Stimulated activated CD4-positive, alpha-beta T cell treated with anti-CD3 and anti-CD28 coated beads, Interleukin-4, amount 100 ng/mL, for 48 hours (primary cell): ENCODE data around the gene NECTIN1.

Experiments
- DNase-seq, 2 donors: peaks; one replicate each; pipeline ENCODE4 v3.0.0-alpha.2; 2020; ENCODE audit warnings: low read depth in 2 of 2

Gene NECTIN1

DNA sequence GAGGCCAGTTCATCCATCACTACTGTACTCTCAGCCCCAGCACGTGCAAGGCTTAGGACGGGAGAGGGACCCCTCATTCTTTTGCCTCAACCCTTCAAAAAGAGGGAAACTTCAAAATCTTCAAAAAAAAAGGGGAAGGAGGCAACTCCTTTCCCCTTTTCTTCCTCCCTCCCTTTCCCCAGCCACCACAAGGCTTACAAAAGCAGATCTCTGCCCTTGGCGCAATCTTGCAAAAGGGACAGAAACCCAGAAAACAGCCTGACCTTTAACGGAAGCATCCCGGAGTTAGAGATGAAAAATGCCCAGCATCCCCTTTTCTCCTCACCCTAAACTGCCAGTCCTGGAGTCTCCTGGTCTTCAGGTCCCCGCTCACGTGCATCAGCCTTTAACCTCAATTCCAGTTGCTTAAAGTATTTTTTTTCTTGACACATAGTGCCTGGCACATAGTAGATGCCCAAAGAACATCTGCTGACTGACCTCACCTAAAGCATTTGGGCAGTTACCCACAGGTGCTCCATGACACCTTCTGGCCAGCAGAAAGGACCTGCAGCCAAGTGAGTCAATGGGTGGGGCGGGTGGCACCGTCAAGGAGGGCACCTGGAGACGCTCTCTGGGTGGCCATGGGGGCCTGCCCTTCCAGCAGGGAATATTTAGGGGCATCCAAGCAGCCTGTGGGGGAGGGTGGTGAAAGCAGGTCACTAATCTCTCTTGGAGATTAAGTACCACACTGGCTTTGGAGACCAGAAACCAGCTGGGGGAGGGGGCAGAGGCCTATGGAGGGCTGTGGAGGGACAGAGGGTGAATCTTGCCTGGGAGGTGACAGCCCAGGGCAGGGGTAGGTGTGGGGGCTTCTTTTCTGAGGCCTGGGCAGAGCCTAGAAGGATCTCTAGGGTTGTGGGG lies 16.3 kb downstream of the NECTIN1 start:
- DNase-seq: no peak

- DNase-seq: no peak
Measured at GRCh38 chr11:119712006-119712405, 17.0 kb downstream of the NECTIN1 start.

DNA sequence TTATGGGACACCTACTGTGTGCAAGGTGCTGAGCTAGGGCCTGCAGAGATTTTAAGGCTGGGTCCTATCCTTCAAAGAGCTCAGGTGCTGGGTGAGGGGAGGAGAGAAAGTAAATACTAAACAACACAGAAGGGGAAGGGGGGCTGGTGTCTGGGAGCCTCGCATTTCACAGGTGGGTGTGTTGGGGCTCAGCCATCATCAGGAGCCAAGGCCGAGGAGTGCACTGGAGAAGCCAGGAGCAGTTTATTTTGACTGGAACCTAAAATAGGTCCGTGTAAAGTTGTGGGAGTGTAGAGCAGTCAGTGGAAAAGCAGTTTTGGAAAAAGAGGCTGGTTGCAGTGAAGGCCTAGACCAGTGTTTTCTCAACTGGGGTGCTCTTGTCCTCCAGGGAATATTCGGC lies 17.5 kb downstream of the NECTIN1 start:
- DNase-seq: no peak

DNA sequence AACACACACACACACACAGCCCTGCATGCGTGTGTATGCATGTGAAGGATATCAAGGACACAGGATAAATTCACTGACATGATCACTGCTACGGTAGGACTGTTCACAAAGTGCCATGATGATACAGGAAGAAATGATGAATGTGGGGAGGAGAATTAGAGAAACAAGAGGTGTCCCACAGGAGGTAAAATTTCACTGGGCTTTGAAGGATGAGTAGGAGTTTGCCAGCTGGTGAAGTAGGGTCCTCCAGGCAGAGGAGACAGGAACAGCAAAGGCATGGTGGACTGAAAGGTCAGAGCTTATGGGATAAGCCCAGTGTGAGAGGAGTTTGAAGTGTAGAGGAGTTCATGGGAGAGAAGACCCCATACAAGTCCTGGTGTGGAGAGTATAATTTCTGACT lies 18.6 kb downstream of the NECTIN1 start:
- no peak for DNase-seq

GRCh38 chr11:119709638-119710346 lies 19.2 kb downstream of the NECTIN1 start:
- no peak for DNase-seq

DNA sequence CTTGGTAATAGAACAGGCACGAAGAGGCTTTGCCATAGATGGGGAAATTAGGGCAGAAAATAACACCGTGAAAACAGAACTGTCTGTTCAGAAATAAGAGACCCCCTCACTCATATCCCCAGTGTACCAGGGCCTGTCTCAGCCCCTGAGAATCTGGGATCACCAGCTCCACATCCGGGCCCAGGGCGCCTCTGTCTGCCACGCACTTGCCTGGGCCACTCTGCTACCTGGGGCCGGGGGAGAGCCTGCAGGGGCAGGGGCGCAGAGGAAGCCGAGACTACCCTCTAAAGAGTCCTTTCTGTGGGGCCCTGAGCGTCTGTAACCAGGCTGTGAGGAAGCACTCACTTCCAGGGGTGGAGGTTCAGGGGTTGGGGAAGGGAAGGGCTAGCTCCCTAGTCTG lies 19.8 kb downstream of the NECTIN1 start:
- DNase-seq: no peak

DNA sequence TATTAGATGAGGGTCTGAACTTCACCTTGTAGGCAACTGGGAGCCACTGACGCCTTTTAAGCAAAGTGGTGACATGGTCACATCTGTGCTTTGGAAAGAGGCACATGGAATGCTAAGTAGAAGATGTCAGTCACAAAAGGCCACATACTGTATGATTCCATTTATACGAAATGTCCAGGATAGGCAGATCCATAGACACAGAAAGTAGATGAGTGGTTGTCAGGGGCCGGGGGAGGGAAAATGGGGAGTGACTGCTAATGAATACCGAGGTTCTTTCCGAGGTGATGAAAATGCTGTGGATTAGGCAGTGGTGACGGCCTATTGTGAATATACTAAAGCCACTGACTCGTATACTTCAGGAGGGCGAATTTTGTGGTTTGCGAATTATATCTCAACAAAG lies 20.6 kb downstream of the NECTIN1 start:
- DNase-seq: no peak

- DNase-seq: no peak
Measured at GRCh38 chr11:119706887-119707286, 22.1 kb downstream of the NECTIN1 start.

DNA sequence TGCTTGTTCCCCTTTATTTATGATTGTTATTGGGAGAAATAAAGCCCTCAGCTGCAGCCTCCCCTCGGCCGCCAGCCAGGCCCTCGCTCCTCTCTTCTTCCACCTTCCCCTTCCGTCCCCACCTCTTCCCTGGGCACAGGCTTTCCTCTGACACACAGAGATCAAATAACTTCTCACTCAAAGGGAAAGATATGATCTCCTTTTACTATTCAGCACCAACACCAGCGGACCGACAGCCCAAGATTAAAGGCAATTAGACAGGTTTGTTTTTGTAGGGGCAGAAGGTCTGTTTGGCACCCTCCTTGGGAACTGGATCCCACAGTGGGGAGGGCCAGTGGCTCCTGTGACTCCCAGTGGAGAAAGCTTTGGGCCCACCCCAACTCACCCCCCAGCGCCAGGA lies 23.0 kb downstream of the NECTIN1 start:
- no peak for DNase-seq

DNA sequence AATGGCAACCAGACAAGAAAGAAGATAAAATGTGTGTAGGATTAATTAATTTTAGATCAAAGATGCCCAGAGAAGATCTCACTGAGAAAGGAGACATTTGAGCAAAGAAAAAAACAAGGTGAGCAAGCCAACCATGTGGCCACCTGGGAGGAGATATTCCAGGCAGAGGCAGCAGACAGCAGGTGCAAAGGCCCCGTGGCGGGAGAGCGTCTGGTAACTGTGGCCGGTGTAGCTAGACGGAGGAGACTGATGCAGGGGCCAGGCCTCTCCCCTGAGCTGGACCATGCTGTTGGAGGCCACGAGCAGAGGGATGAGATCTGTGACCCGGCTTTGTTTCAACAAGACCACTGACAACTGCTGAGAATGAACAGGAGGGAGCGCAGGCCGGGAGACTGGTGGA lies 23.6 kb downstream of the NECTIN1 start:
- DNase-seq: no peak

DNA sequence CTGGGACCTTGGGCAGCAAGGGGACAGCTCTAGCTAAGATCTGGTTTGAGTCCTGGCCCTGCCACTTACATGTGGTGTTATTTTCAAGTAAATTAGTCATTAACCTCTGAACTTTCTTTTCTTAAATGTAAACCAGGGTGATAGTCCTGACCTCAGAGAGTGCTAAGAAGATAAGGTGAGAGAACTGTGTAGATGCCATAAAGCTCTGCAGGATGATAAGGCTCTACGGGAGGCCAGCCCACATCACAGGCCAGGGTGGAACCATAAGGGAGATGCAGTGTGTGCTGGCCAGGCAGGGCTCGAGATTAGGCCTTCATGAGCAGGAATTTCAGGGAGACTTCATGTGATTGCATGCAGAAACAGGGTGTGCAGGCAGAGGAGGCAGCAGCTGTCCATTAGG lies 24.2 kb downstream of the NECTIN1 start:
- no peak for DNase-seq

DNA sequence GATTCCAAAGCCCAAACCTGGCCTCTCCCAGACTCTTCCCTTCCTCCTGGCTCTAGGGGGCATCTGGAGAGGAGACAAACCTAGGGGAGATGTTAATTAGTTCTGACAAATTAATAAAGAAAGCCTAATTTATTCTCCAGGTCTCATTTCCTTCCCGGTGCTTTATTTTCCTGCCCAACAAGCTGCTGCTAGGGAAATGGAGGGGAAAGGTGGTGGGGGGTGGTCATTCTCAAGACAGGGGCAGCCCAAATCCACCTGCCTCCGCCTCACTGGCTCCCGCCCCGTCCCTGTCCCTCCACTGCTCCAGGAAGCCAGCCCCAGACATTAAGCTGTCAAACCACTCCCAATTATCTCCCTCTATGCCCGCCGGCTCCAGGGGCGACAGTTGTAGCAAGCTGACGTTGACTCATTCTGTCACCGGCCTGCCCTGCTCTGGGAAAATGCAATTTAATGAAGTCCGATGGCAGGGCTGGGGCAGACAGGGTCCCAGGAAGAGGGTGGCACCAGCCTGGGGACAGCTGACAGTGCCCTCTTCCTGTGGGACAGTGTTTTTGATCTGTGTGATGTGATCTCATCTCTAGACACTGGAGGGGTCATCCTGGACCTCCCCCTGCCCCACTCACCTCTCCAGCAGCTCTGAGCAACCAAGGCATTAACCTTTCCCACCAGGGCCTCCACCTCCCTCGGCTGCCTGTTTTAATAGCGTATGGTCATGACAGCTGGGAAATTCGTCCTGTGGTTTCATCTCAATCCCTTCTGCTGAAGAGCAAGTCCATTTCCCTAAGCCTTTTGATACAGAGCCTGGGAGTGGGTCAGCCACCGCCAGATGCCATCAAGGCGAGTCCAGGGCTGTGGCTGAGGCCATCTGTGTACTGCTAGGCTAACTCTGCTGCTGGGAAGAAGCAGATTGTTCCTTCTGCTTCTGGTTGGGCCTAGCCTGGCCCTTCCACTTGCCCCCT lies 27.1 kb downstream of the NECTIN1 start:
- DNase-seq: no peak

DNA sequence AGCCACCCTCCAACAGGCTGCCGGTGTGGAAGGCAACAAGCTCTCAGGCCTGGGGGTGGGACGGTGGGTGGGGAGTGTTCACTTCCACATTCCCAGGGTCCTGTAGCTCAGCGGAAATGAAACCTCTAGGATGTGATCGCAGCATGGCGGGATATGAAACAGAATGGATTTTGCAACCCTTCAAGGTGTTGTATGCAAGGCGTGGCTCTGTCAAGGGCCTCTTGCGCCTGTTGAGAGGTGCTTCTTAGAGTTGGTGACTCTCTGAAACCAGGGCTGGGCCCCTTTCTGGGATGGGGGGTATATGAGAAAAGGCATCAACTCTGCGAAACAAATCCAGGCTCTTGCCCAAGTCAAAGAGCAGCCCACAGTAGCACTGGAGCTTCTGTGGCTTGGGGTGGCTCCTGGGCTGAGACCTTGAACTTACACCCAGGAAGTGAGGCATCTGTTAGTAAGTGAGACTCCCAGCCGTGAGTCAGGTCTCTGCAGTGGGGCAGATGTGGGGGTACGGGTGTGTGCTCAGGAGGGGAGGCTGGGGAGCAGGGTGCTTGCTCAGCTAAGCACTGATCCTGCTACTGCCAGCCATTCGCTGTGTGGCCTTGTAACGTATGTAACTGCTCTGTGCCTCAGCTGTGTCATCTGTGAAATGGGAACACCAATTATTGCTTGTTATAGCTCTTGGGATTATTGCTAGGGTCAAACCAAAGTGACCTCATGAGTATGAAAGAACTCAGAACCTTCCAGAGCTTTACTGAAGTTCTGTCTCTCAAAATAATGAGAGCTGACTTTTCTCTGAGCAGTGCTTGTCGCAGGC lies 28.3 kb downstream of the NECTIN1 start:
- DNase-seq: no peak

DNA sequence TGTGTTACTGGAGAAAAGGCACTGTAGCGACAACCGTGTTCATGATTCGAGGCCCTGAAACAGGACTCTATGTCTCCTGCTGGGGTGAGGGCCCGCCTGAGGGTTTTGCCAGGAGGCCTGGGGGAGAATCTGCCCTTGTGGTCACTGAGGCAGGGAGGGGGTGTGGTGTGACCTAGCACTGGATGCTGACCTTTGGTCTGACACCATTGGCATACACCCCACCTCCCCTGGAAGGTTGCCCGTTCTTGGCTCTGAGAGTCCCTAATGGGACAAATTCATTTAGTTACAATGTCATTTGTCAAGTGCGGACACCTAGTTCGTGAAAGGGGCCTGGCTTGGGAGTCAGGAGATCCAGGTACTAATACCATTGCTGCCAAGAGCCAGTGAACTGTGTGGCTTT lies 29.0 kb downstream of the NECTIN1 start:
- DNase-seq: no peak

GRCh38 chr11:119699227-119699626 lies 29.8 kb downstream of the NECTIN1 start:
- DNase-seq: no peak

DNA sequence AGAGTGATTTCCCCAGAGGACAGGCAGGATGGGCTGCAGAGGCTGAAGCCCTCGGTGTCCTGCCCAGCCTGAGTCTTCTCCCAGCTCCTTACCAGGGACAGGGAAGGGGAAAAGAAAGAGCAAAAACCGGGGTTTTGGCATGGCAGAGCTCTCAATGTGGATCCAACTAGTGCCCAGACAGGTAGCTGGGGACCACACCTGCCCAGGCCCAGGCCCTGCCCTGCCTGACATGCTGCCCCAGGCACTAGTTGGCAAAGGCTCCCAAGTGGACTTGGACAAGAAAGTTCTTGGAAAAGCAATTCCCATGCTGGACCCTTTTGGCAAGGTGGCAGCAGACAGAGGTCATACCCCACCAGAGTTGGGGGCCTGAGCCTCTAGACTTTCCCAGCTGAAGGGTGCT lies 31.1 kb downstream of the NECTIN1 start:
- no peak for DNase-seq

DNA sequence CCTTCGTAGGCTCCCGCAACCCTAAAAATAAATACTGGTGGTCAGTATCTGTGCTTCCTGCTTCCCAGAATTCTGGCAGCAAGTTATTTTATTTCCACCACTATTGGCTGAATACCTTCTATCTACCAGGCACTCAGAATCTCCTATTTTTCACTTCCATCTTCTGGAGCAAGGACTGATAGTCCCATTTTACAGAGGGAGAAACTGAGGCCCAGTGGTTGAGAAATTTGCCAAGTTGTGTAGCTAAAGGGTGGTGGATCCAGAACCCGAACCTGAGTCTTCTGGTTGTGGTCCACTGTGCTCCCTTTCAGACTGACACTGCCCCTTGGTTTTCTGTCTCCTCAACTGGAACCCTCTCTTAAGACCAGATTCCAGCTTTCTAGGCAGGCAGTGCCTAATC lies 31.6 kb downstream of the NECTIN1 start:
- DNase-seq: no peak

DNA sequence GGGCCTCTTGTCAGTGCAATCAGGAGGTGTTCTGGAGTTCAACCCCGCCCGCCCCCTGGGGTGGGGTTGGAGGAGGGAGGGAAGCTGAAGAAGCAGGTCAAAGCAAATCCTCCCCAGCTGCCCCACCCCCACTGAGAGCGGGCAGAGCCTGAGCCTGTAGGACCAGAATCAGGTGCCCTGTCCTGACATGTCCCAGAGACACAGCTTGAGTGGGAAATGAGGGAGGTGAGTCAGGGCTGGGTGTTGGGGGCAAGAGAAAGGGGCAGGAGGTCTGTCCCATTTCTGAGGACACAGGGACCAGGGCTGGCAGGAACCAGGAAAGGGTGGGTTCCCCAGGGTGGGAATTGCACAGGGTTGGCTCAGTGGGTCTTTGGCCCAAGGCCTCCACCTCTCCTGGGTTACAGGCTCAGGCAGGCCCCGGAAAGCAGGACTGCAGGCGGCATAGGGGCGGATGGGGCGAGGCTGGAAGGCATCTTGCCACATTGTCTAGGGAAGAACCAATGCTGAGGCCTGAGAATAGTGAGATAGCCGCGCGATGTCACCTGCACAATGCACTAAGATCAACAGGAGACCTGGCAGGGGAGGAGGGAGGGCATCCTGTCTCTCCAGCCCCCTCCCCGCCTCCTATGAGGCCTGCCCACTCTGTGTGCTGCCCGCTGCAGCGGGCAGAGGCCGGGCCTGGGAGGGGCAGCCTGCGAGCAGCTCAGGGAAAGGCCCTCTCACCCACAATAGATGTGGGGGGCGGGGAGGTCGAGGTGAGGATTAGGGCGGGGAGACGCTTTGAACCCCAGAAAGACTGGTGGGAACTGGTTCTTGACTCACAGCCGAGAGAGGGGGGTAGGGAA lies 32.4 kb downstream of the NECTIN1 start:
- no peak for DNase-seq

GRCh38 chr11:119694334-119694733 lies 34.7 kb downstream of the NECTIN1 start:
- no peak for DNase-seq

- DNase-seq: no peak
Measured at GRCh38 chr11:119693253-119693815, 35.7 kb downstream of the NECTIN1 start.
